Brain microvascular endothelial cell (primary cell): ENCODE data around the gene AK1.

Experiments
- DNase-seq: peaks from one replicate; pipeline ENCODE4 v3.0.0-alpha.2; 2020
- H3K27ac ChIP-seq: fragments of 250-450 bp; sonication (Bioruptor Pico); 2 replicates; pipeline ENCODE4 v1.5.1; 2020; ENCODE audit warnings: mild to moderate bottlenecking, moderate library complexity
- H3K27me3 ChIP-seq: fragments of 250-450 bp; sonication (Bioruptor Pico); replicated peaks from 2 replicates; pipeline ENCODE4 v1.5.1; 2020; ENCODE audit warnings: mild to moderate bottlenecking
- H3K36me3 ChIP-seq: fragments of 250-450 bp; sonication (Bioruptor Pico); replicated peaks from 2 replicates; pipeline ENCODE4 v1.5.1; 2020; ENCODE audit warnings: mild to moderate bottlenecking
- H3K4me3 ChIP-seq: 2 replicates; pipeline ENCODE4 v1.5.1; 2011; ENCODE audit warnings: low read depth, mild to moderate bottlenecking, control low read depth, low read length, moderate library complexity
- in situ Hi-C: cut with HindIII; loops from 2 replicates; pipeline ENCODE4 v1.10.0; 2017; ENCODE audit warnings: low sequenced_read_pairs, low pct_ligation_motif_present
- TF ChIP-seq, protein P1 (sequence below): IDR thresholded peaks from 2 replicates; pipeline ENCODE4 v1.5.1; 2011; ENCODE audit warnings: low read depth, mild to moderate bottlenecking, moderate library complexity, low read length, control low read depth, inconsistent platforms; ENCODE audit errors: missing control alignments

AK1 gene

DNA sequence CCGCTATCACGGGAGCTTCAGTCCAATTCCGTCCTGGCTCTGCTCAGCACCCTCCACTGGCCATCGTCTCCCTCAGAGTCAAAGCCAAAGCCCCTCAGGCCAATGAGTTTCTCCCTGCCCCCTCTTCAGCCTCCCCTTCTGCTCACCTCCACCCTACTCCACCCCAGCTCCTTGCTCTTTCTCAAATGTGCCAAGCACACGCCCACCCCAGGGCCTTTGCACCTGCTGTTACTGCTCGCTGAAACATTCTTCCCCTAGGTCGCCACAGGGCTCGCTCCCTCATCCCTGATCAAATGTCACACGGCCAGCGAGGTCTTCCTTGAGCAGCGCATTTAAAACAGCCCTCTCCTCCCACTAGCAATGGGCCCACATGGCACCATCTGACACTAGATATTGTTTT lies 16.7 kb downstream of the AK1 start:
- TF ChIP-seq, protein P1, sequence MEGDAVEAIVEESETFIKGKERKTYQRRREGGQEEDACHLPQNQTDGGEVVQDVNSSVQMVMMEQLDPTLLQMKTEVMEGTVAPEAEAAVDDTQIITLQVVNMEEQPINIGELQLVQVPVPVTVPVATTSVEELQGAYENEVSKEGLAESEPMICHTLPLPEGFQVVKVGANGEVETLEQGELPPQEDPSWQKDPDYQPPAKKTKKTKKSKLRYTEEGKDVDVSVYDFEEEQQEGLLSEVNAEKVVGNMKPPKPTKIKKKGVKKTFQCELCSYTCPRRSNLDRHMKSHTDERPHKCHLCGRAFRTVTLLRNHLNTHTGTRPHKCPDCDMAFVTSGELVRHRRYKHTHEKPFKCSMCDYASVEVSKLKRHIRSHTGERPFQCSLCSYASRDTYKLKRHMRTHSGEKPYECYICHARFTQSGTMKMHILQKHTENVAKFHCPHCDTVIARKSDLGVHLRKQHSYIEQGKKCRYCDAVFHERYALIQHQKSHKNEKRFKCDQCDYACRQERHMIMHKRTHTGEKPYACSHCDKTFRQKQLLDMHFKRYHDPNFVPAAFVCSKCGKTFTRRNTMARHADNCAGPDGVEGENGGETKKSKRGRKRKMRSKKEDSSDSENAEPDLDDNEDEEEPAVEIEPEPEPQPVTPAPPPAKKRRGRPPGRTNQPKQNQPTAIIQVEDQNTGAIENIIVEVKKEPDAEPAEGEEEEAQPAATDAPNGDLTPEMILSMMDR = no peak
- Histone ChIP-seq H3K4me3 (no peak overlapping the region), H3K27ac (no peak overlapping the region), H3K36me3 (no peaks in the 10 kb centered on the region), H3K27me3 (no peaks in the 10 kb centered on the region)
- DNase-seq = no peak
- in situ Hi-C loops = loop anchor here (25.0 kb wide), 1 partner anchor 98 kb away; no protein-coding TSS in a partner anchor

DNA sequence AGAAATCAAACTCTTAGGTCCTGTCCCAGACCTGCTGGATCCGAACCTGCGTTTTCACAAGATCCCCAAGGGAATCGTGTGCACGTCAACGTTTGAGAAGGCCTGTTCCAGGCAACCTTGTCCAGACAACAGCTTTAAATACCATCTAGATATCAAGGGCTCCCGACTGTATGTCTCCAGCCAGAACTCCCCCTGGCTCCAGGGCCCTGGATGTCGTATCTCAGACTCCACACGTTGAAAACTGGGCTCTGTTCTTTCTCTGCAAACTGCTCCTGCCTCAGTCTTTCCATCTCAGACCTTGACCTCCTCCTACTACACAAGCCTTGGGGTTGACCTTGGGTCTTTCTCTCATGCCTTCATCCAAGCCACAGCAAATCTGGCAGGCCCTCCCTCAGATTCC lies 17.2 kb downstream of the AK1 start:
- in situ Hi-C loops = loop anchor here (25.0 kb wide), 1 partner anchor 98 kb away; no protein-coding TSS in a partner anchor
- TF ChIP-seq, protein P1 = no peak
- H3K27ac ChIP-seq = no peak overlapping the region

DNA sequence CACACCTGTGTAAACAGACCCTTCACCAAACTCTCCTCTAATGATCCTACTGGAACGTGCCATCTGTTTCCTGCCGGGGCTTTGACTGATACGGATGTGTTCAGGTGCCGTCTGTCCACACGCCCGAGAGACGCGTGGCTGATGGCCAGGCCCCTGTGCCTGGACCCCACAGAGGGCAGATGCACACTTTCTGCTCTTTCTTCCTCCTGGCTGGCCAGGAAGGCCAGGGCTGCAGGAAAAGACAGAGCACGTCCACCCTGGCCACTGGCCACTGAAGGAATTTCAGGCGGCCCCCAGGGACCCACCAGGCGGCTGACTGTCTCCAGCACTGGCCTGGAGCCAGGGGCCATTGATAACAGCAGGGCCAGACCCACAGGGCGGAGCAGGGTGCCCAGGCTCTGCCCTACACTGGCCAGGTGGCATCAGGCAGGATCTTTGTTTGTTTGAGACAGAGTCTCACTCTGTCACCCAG lies 19.4 kb downstream of the AK1 start:
- Histone ChIP-seq H3K4me3 (no peak overlapping the region), H3K36me3 (no peaks in the 10 kb centered on the region), H3K27ac (no peak overlapping the region), H3K27me3 (no peaks in the 10 kb centered on the region)
- DNase-seq = no peak
- in situ Hi-C loops = loop anchor here (25.0 kb wide), 1 partner anchor 96 kb away; no protein-coding TSS in a partner anchor
- TF ChIP-seq, protein P1 = no peak

More for the DNA sequence above, 17.2 kb downstream of the AK1 start:
- Histone ChIP-seq H3K36me3 (no peaks in the 10 kb centered on the region), H3K27me3 (no peaks in the 10 kb centered on the region), H3K4me3 (no peak overlapping the region)
- DNase-seq = no peak

DNA sequence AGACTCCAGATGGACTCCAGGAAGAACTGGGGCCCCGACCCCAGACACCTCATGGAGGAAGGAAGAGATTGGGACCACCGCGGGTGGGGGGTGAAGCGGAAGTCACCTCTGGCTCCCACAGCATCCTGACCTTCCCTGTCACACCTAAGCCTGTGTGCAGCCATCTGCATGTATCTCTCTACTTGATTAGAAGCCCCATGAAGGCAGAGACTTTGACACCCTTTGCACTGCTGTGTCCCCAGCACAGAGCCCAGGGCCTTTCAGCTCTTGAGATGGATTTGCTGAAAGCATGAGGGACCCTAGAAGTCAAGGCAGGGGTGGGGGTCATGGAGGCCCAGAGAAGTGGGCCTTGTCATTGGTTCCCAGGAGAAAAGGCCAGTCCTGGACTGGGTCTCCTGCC lies 20.2 kb downstream of the AK1 start:
- Histone ChIP-seq H3K27ac (no peak overlapping the region), H3K36me3 (no peaks in the 10 kb centered on the region), H3K4me3 (no peak overlapping the region), H3K27me3 (no peaks in the 10 kb centered on the region)
- TF ChIP-seq, protein P1 = no peak
- in situ Hi-C loops = loop anchor here (25.0 kb wide), 1 partner anchor 95 kb away; no protein-coding TSS in a partner anchor
- no peak for DNase-seq

DNA sequence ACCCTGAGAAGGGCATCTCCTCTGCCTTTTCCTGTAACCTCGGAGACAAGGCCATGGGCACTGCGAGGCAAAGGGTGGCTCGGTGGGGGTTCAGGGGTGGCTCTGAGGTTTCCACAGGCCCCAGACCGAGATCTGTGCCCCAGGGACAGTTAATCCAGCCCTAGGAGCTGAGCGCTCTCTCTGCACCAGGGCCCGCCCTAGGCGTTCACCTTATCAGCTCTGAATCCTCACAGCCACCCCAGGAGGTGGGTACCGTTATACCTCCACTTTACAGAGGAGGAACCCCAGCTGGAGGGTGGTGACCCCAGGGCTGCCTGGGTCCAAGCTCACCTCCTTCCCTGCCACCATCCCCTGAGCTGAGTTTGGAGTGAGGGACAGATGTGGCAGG lies 20.8 kb downstream of the AK1 start:
- DNase-seq = no peak

More for the DNA sequence above, 20.8 kb downstream of the AK1 start:
- TF ChIP-seq, protein P1 = no peak
- no peak overlapping the region for H3K4me3 ChIP-seq
- H3K36me3 ChIP-seq = no peaks in the 10 kb centered on the region
- H3K27me3 ChIP-seq = no peaks in the 10 kb centered on the region
- in situ Hi-C loops = loop anchor here (25.0 kb wide), 1 partner anchor 94 kb away; no protein-coding TSS in a partner anchor
- no peak overlapping the region for H3K27ac ChIP-seq
